Testis (tissue), 2 donors: ENCODE data around the gene ALK.

ENCODE experiments used
- POLR2A ChIP-seq: fragments of 450-650 bp; IDR thresholded peaks from one replicate; pipeline ENCODE4 v1.6.1; 2017; ENCODE audit warnings: antibody characterized with exemption, mild to moderate bottlenecking, moderate library complexity
- TF ChIP-seq, protein P1 (sequence below), 3 experiments: fragments of 450-650 bp in 2 of 3; fragments of 200-600 bp in 1 of 3; sonication (generic) in 1 of 3; IDR thresholded peaks; one replicate each; pipeline ENCODE4 v1.5.1; 2016 to 2019; ENCODE audit warnings: antibody characterized with exemption in 3 of 3, mild to moderate bottlenecking in 2 of 3, moderate library complexity in 1 of 3

GRCh38 chr2:29663268-29663667 is 258.1 kb downstream of the ALK start:
- TF ChIP-seq, protein P1, sequence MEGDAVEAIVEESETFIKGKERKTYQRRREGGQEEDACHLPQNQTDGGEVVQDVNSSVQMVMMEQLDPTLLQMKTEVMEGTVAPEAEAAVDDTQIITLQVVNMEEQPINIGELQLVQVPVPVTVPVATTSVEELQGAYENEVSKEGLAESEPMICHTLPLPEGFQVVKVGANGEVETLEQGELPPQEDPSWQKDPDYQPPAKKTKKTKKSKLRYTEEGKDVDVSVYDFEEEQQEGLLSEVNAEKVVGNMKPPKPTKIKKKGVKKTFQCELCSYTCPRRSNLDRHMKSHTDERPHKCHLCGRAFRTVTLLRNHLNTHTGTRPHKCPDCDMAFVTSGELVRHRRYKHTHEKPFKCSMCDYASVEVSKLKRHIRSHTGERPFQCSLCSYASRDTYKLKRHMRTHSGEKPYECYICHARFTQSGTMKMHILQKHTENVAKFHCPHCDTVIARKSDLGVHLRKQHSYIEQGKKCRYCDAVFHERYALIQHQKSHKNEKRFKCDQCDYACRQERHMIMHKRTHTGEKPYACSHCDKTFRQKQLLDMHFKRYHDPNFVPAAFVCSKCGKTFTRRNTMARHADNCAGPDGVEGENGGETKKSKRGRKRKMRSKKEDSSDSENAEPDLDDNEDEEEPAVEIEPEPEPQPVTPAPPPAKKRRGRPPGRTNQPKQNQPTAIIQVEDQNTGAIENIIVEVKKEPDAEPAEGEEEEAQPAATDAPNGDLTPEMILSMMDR (IDR thresholded peaks at IDR 0.05): no peak
- TF ChIP-seq POLR2A: no peak
